ENCODE measurements around the gene NUDT19.
"Not testable (repeated sequence)": the region's sequence is repeated elsewhere in the genome, so short reads cannot be mapped to it uniquely, and the experiment has no call there.

Gene NUDT19

GRCh38 chr19:32674931-32675719 lies 16.5 kb upstream of the NUDT19 start, which contains the start of gene ANKRD27:
ANKRD27 (minus strand) TSS chr19:32675180; CDS start chr19:32659015, 16,165 bp downstream.
- peak; percentile 95 for DNase-seq (ENCODE audit: low read depth, low spot score)

GRCh38 chr19:32675720-32676185 lies 15.9 kb upstream of the NUDT19 start, which contains the start of gene RGS9BP:
RGS9BP (plus strand) TSS chr19:32675848; CDS start chr19:32676264, 416 bp downstream.
- no peak for DNase-seq (ENCODE audit: low read depth, low spot score)

DNA sequence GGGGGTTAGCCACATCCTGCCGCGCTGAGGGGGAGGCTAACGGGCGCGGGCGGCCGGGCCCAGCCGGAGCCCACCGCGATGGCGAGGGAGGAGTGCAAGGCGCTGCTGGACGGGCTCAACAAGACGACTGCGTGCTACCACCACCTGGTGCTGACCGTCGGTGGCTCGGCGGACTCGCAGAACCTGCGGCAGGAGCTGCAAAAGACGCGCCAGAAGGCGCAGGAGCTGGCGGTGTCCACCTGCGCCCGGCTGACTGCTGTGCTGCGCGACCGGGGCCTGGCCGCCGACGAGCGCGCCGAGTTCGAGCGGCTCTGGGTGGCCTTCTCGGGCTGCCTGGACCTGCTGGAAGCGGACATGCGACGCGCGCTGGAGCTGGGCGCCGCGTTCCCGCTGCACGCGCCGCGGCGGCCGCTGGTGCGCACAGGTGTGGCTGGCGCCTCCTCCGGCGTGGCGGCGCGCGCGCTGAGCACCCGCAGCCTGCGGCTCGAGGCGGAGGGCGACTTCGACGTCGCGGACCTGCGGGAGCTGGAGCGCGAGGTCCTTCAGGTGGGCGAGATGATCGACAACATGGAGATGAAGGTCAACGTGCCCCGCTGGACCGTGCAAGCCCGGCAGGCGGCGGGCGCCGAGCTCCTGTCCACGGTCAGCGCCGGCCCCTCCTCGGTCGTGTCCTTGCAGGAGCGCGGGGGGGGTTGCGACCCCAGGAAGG lies 15.3 kb upstream of the NUDT19 start:
- DNase-seq (ENCODE audit: low read depth, low spot score) = no peak

DNA sequence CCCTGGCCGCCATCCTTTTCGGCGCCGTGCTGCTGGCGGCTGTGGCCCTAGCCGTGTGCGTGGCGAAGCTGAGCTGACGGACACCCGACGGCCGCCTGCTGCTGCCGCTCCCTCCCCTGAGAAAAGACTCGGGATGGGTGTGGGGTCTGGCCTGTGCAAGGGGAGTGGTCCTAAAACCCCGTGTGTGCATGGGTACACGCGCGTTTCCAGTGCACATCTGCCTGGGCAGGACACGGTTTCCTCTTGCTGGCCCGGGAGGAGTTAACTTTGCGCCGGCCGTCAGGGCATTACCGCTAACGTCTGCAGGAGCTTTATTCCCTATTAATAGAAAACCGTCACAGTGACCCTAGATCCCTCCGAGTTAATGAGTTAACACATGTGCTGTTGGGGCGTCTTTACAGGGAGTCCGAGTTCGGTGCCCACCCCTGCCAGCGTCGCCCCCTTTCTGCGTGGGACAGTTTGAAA lies 14.7 kb upstream of the NUDT19 start:
- no peak for DNase-seq (ENCODE audit: low read depth, low spot score)

DNA sequence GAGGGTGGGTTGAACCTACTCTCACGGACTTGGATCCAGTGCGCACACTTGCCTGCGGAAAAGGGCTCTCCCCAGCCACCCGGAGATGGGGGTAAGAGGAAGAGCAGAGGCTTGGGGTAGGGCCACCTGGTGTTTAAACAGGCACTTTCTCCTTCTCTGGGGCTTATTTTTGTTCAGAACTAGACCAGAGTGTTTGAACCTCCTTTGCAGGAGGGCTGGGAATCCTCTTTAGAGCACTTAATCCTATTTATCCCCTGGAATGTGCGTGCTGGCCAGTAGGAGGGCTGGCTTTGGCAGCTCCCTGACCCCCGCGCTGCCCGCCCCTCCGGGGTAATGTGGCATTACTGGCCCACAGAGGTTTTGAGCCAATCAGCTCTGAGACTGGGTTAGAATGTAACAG lies 14.0 kb upstream of the NUDT19 start:
- no peak for DNase-seq (ENCODE audit: low read depth, low spot score)

- DNase-seq (ENCODE audit: low read depth, low spot score) = no peak
These were observed 10.6 kb upstream of the NUDT19 start for GRCh38 chr19:32680986-32681385.

DNA sequence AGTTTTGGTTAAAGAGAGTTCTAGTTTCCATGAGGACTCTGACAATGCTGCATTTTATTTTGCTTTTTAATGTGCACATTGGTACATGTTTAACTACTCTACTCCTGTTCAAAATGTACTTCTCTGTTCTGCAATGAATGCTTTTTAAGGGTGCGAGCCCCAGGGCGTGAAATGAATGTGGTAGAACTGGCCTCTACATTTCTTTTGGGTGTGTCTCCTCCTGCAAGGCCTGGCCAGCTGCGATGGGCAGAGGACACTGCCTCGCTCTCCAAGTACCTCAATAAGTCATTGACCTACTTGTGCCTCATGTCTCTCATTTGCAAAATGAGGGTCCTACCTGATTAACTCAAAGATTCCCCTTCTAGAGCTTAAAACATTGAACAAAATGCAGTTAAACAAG lies 9.3 kb upstream of the NUDT19 start:
- DNase-seq (ENCODE audit: low read depth, low spot score) = no peak

GRCh38 chr19:32686847-32687475 lies 4.7 kb upstream of the NUDT19 start:
- DNase-seq (ENCODE audit: low read depth, low spot score) = no peak

DNA sequence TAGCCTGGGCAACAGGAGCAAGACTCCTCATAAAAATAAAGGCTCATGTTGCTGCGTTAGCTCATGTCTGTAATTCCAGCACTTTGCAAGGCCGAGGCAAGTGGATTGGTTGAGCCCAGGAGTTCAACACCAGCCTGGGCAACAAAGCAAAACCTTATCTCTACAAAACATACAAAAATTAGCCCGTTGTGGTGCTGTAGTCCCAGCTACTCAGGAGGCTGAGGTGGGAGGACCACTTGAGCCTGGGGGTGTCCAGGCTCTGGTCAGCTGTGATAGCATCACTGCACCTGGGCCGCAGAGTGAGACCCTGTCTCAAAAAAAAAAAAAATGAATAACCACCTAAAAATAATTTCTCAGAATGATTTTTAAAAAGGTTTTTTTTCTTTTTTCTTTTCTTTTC lies 3.9 kb upstream of the NUDT19 start:
- no peak for DNase-seq (ENCODE audit: low read depth, low spot score)

DNA sequence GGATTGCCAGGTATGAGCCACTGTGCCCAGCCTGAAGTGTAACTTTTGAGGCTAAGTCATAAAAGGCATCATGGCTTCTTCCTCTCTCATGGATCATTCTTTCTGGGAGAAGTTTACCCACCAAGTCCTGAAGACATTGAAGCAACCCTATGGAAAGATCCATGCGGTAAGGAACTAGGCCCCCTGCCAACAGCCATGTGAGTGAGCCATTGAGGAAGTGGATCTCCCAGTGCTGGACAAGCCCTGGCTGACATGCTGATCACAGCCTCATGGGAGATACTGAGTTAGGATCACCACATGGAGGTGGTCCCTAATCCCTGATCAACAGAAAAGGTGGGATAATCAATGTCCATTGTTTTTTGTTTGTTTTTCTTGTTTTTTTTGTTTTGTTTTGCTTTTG lies 3.3 kb upstream of the NUDT19 start:
- DNase-seq (ENCODE audit: low read depth, low spot score) = no peak

DNA sequence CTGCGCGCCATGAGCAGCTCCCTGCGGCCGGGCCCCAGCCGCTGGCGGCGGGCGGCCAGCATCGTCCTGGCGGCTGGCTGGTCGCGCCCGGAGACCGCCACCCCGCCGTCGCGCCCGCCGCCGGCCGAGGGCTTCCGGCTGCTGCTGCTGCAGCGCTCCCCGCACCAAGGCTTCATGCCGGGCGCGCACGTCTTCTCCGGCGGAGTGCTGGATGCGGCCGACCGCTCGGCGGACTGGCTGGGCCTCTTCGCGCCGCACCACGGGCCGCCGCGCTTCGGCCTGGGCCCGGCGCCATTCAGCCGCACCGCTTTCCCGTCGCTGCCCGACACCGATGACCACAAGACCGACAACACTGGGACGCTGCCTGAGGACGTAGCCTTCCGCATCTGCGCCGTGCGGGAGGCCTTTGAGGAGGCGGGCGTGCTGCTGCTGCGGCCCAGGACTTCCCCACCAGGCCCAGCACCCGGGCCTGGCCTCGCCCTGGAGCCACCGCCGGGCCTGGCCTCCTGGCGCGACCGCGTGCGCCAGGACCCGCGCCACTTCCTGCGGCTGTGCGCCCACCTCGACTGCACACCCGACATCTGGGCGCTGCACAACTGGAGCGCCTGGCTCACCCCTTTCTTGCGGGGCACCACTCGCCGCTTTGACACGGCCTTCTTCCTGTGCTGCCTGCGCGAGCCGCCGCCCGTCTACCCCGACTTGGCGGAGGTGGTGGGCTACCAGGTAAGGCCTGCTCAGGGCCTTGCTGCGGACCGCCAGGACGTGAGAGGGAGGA lies 518 bp downstream of the NUDT19 start:
- DNase-seq (ENCODE audit: low read depth, low spot score) = no peak

DNA sequence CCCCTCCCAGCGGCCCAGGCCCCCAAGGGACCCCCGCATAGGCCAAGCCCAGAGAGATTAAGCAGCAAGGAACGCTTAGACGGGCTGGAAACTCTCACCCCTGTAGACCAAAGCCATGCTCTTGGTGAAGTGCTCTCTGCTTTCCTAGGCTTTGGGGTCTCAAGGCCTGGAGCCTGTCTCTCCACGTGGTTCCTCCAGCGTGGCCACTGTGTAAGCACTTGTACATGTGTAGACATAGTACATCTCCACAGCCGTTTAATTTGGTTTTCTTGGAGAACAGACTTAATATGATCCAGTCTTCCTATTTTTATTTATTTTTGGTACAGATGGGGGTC lies 1.1 kb downstream of the NUDT19 start:
- no peak for DNase-seq (ENCODE audit: low read depth, low spot score)

DNA sequence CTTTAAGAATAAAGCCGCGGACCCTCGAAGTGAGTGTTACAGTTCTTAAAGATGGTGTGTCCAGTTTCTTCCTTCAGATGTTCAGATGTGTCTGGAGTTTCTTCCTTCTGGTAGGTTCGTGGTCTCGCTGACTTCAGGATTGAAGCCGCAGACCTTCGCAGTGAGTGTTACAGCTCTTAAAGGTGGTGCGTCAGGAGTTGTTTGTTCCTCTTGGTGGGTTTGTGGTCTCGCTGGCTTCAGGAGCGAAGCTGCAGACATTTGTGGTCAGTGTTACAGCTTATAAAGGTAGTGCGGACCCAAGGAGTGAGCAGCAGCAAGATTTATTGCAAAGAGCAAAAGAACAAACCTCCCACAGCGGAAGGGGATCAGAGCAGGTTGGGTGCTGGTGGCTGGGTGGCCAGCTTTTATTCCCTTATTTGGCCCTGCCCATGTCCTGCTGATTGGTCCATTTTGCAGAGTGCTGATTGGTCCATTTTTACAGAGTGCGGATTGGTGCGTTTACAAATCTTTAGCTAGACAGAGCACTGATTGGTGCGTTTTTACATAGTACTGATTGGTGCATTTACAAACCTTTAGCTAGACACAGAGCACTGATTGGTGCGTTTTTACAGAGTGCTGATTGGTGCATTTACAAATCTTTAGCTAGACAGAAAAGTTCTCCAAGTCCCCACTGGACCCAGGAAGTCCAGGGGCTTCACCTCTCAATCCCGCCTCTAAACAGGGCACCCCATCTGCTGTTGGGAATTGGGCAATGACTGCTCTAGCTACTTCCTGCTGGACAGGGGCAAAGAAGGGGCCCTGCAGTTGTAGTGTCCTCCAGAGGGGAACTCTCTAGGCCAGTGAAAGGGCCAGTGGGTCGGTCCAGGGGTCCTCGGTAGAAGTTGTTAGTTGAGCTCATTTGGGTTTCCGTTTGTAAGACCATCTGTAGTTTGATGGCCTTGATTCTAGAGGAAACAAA lies 1.8 kb downstream of the NUDT19 start:
- peak; percentile 19 for DNase-seq (ENCODE audit: low read depth, low spot score)

DNA sequence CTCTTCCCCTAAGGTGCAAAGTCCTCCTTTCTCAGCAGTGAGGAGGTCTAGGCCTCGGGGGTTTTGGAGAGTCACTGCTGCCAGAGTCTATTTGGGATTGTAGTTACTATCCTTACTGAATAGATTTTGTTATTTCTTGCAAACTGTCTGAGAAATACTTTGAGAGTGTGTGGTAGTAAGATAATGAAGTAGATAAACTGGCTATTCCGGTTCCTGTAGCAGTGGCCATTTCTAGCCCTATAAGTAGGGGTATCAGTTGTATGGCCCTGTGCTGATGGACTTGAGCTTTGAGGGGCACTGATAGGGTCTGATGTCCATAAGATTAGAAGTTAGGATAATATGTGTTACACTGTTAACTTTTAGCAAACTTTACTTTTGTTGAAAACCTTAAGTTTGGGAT lies 2.7 kb downstream of the NUDT19 start:
- DNase-seq (ENCODE audit: low read depth, low spot score) = not testable (repeated sequence)

- not testable (repeated sequence) for DNase-seq (ENCODE audit: low read depth, low spot score)
These were observed 3.2 kb downstream of the NUDT19 start for GRCh38 chr19:32694851-32695250.

DNA sequence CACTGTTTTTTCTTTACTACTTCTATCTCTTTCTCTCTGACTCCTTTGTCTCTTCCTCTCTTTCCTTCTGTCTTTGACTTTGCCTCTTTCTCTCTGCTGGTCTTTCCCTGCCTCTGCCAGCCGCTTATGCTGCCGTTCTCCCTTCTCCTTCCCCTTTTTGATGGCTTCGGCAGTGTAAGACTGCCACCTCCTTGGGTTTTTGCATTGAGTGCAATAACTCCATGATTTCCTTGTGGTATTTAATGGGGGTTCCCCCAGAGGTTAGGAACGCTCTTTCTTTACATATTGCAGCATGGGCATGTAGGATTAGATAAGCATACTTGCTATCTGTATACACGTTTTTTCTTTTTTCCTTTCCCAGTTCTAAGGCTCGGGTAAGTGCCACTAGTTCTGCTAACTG lies 3.9 kb downstream of the NUDT19 start:
- not testable (repeated sequence) for DNase-seq (ENCODE audit: low read depth, low spot score)

- not testable (repeated sequence) for DNase-seq (ENCODE audit: low read depth, low spot score)
These were observed 5.2 kb downstream of the NUDT19 start for GRCh38 chr19:32696771-32697170.

GRCh38 chr19:32700129-32700528 lies 8.5 kb downstream of the NUDT19 start:
- DNase-seq (ENCODE audit: low read depth, low spot score) = not testable (repeated sequence)

DNA sequence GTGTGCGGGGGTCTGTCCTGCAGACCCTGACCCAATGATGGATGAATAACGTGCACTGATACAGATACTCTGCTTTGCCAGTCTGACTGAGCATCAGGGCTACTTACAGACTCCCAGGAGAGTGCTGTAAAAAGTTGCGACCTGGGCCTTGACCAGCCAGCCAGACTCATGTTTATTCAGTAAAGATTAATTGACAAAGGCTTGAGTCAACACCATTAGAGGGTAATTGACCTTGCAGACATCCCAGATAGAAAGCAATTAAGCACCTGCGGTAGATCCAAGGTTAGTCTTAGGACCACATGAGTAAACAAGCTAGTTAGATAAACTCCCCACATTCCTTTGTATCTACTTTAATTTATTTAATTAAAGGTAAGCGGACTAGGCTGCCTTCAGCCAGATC lies 10.4 kb downstream of the NUDT19 start:
- no peak for DNase-seq (ENCODE audit: low read depth, low spot score)

GRCh38 chr19:32704006-32704405 lies 12.4 kb downstream of the NUDT19 start:
- DNase-seq (ENCODE audit: low read depth, low spot score) = not testable (repeated sequence)

Data from activated naive CD8-positive, alpha-beta T cell treated with anti-CD3 and anti-CD28 coated beads, Interleukin-2, amount 50 U/mL, for 16 hours (primary cell).